GM23248 (cell line): ENCODE results near the gene CRK. TPM values are rescaled to one million over a fixed set of nuclear protein-coding genes. Genes with fewer than 3 reads are reported as not detected.

Source experiments
- DNase-seq: peaks from one replicate; pipeline ENCODE4 v3.0.0-alpha.2; 2015
- H2AFZ ChIP-seq: fragments of 200-600 bp; sonication (generic); 2 replicates; pipeline ENCODE4 v1.6.1; 2016; ENCODE audit warnings: antibody characterized with exemption
- H3F3A ChIP-seq: fragments of 200-600 bp; sonication (generic); 2 replicates; pipeline ENCODE4 v1.6.1; 2016; ENCODE audit warnings: mild to moderate bottlenecking, antibody characterized with exemption, mixed run types; ENCODE audit not compliant: insufficient read depth
- H3K27ac ChIP-seq: fragments of 200-600 bp; sonication (generic); 2 replicates; pipeline ENCODE4 v1.5.1; 2016; ENCODE audit warnings: mild to moderate bottlenecking
- H3K27me3 ChIP-seq: fragments of 200-600 bp; sonication (generic); replicated peaks from 2 replicates; pipeline ENCODE4 v1.6.1; 2016; ENCODE audit warnings: mild to moderate bottlenecking; ENCODE audit not compliant: insufficient read depth
- H3K36me3 ChIP-seq: fragments of 200-600 bp; sonication (generic); 2 replicates; pipeline ENCODE4 v1.6.1; 2016; ENCODE audit warnings: low read depth, mild to moderate bottlenecking
- H3K4me1 ChIP-seq: fragments of 200-600 bp; sonication (generic); 2 replicates; pipeline ENCODE4 v1.6.1; 2016; ENCODE audit warnings: mild to moderate bottlenecking; ENCODE audit not compliant: insufficient read depth
- H3K4me2 ChIP-seq: fragments of 200-600 bp; sonication (generic); one replicate; pipeline ENCODE4 v1.6.1; 2016; ENCODE audit warnings: mild to moderate bottlenecking; ENCODE audit not compliant: unreplicated experiment
- H3K4me3 ChIP-seq: fragments of 200-600 bp; sonication (generic); 2 replicates; pipeline ENCODE4 v1.5.1; 2016; ENCODE audit warnings: mild to moderate bottlenecking
- H3K79me2 ChIP-seq: fragments of 200-600 bp; sonication (generic); 2 replicates; pipeline ENCODE4 v1.6.1; 2016; ENCODE audit warnings: mild to moderate bottlenecking; ENCODE audit not compliant: insufficient read depth
- H3K9ac ChIP-seq: fragments of 200-600 bp; sonication (generic); 2 replicates; pipeline ENCODE4 v1.6.1; 2016; ENCODE audit warnings: mild to moderate bottlenecking
- H3K9me2 ChIP-seq: fragments of 200-600 bp; sonication (generic); 2 replicates; pipeline ENCODE4 v1.6.1; 2016; ENCODE audit warnings: mixed run types, mild to moderate bottlenecking, moderate library complexity; ENCODE audit not compliant: insufficient read depth
- H3K9me3 ChIP-seq: fragments of 200-600 bp; sonication (generic); one replicate; pipeline ENCODE4 v1.6.1; 2017; ENCODE audit warnings: low read depth
- H4K20me1 ChIP-seq: fragments of 200-600 bp; sonication (generic); 2 replicates; pipeline ENCODE4 v1.6.0; 2016; ENCODE audit not compliant: insufficient read depth
- EZH2 ChIP-seq: fragments of 200-600 bp; sonication (generic); IDR thresholded peaks from 2 replicates; pipeline ENCODE4 v1.6.1; 2018; ENCODE audit warnings: antibody characterized with exemption, mild to moderate bottlenecking; ENCODE audit not compliant: insufficient read depth, poor library complexity, severe bottlenecking
- EZH2phosphoT487 ChIP-seq: fragments of 200-600 bp; sonication (generic); IDR thresholded peaks from 2 replicates; pipeline ENCODE4 v1.6.1; 2018; ENCODE audit warnings: antibody characterized with exemption, moderate library complexity, mild to moderate bottlenecking, low read depth; ENCODE audit not compliant: insufficient read depth
- WGBS, 2 experiments: methylation state at CpG; one replicate each; pipeline ENCODE4 v1.1.6; 2015 to 2017; ENCODE audit warnings: low lambda C conversion rate in 2 of 2, low coverage in 1 of 2; ENCODE audit errors: missing lambda C conversion rate in 2 of 2; 5-methylcytosine and 5-hydroxymethylcytosine counted together
- in situ Hi-C: fragments of 300-500 bp; cut with MboI; formaldehyde crosslinking; loops from 2 replicates; pipeline ENCODE4 v1.15.0; 2020
- polyA plus RNA-seq: library from polyadenylated mRNA; unstranded; fragments of >200 nt; fragmentation: Nextera tagmentation; extraction: Ambion mirVana; gene quantifications from 2 replicates; pipeline ENCODE4 v1.2.1, GENCODE V29; 2016
- total RNA-seq: library from RNA; depleted of rRNA; stranded (reverse); fragments of >200 nt; shearing (Covaris generic); gene quantifications from 2 replicates; pipeline ENCODE4 v1.2.3, GENCODE V29; 2014

Gene CRK
- total and polyA plus RNA-seq, 2 experiments from 2014 or later = 86.0 to 117 TPM

DNA sequence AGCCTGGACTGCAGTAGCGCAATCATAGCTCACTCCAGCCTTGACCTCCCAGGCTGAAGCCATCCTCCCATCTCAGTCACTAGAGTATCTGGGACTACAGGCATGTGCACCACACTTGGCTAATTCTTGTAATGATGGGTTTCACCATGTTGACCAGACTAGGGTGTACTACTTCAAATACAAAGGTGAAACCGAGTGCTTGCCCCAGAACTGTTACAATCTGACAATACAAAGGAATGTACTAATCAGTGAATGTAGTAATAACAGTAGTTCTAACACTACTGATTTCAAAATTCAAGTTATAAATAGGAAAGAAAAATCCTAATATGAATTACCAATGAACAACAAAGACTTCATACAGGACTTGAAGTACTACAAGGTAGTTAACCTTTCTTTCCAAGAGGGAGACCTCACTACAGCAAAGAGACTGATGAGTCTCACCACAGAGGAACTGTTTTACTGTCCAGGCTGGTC is 24.4 kb downstream of the CRK start:
- Histone ChIP-seq H4K20me1 (0 out of 2 replicates have a peak, but pooled peaks cover 13% of the 10 kb centered on the region), H3K36me3 (peaks cover 24% of the 10 kb centered on the region), H3K9me2 (no peaks in the 10 kb centered on the region), H3K9me3 (no peaks in the 10 kb centered on the region), H3K27ac (no peak overlapping the region), H3K4me2 (no peak overlapping the region), H3K27me3 (no peaks in the 10 kb centered on the region), H3K4me3 (no peak overlapping the region), H3K9ac (no peak overlapping the region), H3F3A (peaks cover 15% of the 10 kb centered on the region; the same call in 1 of the 2 replicates), H2AFZ (no peak overlapping the region), H3K79me2 (peaks cover 100% of the 10 kb centered on the region), H3K4me1 (no peaks in the 10 kb centered on the region)
- no peak for DNase-seq
- 98 to 100% methylated on average over 2 of the region's 2 CpGs for WGBS, 2 experiments
- no peak for TF ChIP-seq EZH2
- no peak for TF ChIP-seq EZH2phosphoT487
- in situ Hi-C loops = no loop called here

DNA sequence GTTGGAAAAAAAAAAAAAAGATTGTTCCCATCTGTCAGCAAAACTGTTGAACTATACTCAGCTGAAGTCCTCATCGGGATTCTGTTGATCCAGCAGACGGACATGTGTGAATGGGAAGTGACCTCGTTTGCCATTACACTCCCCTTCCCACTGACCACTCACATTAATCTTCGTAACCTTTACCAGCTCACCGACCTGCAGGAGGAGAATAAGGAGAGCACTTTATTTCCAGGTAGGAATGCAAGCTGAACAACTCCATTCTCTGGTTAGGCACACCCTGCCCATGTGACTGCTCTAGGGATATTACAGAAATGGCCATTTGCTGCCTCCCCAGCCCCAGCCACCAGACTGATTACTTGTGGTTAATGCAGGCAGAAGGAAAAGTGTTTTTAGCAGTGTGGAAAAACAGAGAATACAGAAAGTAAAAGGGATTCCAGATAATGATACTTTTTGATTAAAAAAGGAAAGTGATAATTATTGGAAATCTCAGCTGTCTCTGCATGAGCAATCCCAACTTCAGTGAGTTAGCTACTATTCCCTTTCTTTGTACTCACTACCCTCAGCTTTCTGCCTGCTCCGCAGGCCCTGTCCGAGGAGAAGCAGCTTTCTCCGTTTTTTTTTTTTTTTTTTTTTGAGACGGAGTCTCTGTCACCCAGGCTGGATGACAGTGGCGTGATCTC is 32.4 kb downstream of the CRK start:
- Histone ChIP-seq H3K4me2 (peak overlapping the region; percentile 59), H3K9me2 (no peaks in the 10 kb centered on the region), H3K4me3 (peak overlapping the region; percentile 42; the same call in 1 of the 2 replicates), H3K4me1 (peaks cover 27% of the 10 kb centered on the region), H3K27me3 (no peaks in the 10 kb centered on the region), H3K79me2 (peaks cover 92% of the 10 kb centered on the region), H3K9me3 (no peaks in the 10 kb centered on the region), H2AFZ (no peak overlapping the region), H3K27ac (peak overlapping the region; percentile 84), H4K20me1 (peaks cover 24% of the 10 kb centered on the region; the same call in 1 of the 2 replicates), H3K36me3 (peaks cover 28% of the 10 kb centered on the region), H3F3A (peaks cover 49% of the 10 kb centered on the region), H3K9ac (peak overlapping the region; percentile 45)
- WGBS, 2 experiments = 69 to 72% methylated on average over 10 of the region's 10 CpGs
- peak; percentile 24 for DNase-seq
- in situ Hi-C loops = no loop called here
- TF ChIP-seq EZH2 = no peak
- TF ChIP-seq EZH2phosphoT487 = no peak

GRCh38 chr17:1422885-1423284 is 33.1 kb downstream of the CRK start:
- H3K27ac ChIP-seq = peak overlapping the region; percentile 84
- H3K4me3 ChIP-seq = peak overlapping the region; percentile 42
- H4K20me1 ChIP-seq = peaks cover 24% of the 10 kb centered on the region; the same call in 1 of the 2 replicates
- peaks cover 28% of the 10 kb centered on the region for H3K36me3 ChIP-seq
- no peaks in the 10 kb centered on the region for H3K9me3 ChIP-seq
- WGBS, 2 experiments = 8 to 10% methylated on average over 7 of the region's 7 CpGs
- peaks cover 27% of the 10 kb centered on the region for H3K4me1 ChIP-seq
- no peak overlapping the region for H2AFZ ChIP-seq
- in situ Hi-C loops = no loop called here
- peaks cover 92% of the 10 kb centered on the region for H3K79me2 ChIP-seq
- H3K4me2 ChIP-seq = peak overlapping the region; percentile 59
- H3K27me3 ChIP-seq = no peaks in the 10 kb centered on the region
- peak overlapping the region; percentile 45 for H3K9ac ChIP-seq
- no peaks in the 10 kb centered on the region for H3K9me2 ChIP-seq
- peak; percentile 98 for DNase-seq
- H3F3A ChIP-seq = peaks cover 49% of the 10 kb centered on the region
- no peak for TF ChIP-seq EZH2phosphoT487
- TF ChIP-seq EZH2 = no peak

- DNase-seq = no peak
- Histone ChIP-seq H3F3A (peaks cover 49% of the 10 kb centered on the region), H4K20me1 (peaks cover 24% of the 10 kb centered on the region; the same call in 1 of the 2 replicates), H3K4me2 (no peak overlapping the region), H3K36me3 (peaks cover 28% of the 10 kb centered on the region), H3K9ac (no peak overlapping the region), H3K27me3 (no peaks in the 10 kb centered on the region), H3K27ac (no peak overlapping the region), H3K4me3 (no peak overlapping the region), H3K9me2 (no peaks in the 10 kb centered on the region), H3K79me2 (peaks cover 80% of the 10 kb centered on the region), H3K9me3 (no peaks in the 10 kb centered on the region), H2AFZ (no peak overlapping the region), H3K4me1 (peaks cover 27% of the 10 kb centered on the region)
- WGBS, 2 experiments = 93 to 95% methylated on average over 11 of the region's 11 CpGs
- TF ChIP-seq EZH2 (no peak), EZH2phosphoT487 (no peak)
- in situ Hi-C loops = no loop called here
Measured at GRCh38 chr17:1421470-1421869, 34.6 kb downstream of the CRK start.
